ENCODE data around the gene CHURC1. TPM values are rescaled to one million over a fixed set of nuclear protein-coding genes. Genes with fewer than 3 reads are reported as not detected.
A peak's percentile ranks its signal among the peaks of the same experiment; 100 is the strongest.

CHURC1 gene
- 67.7 and 77.1 TPM in 2 replicates for total RNA-seq
- 68.2 TPM for total RNA-seq (2013)
- polyA plus RNA-seq: 29.7 and 34.5 TPM in 2 replicates
- 19.7 and 23.5 TPM in 2 replicates for polyA minus RNA-seq

GRCh38 chr14:64914237-64915028 lies at the start of gene CHURC1:
CHURC1 (plus strand) TSS chr14:64914455; CDS start chr14:64914496, 41 bp downstream.
- Histone ChIP-seq H3K36me3 (replicated peaks in 1 of 2; ENCODE audit: control extremely low read depth in 1 of 2, control insufficient read depth in 1 of 2, extremely low read depth in 1 of 2, insufficient read depth in 2 of 2, low read length in 1 of 2) (no peaks in the 10 kb centered on the region), H3K4me2 (replicated peaks; ENCODE audit: low read depth, low read length, poor library complexity, severe bottlenecking) (peak within 1 kb of the TSS; percentile 75), H3K27ac (ENCODE audit: low read length in 2 of 2) (peak within 1 kb of the TSS; percentile 98 to 99), H3K9ac (ENCODE audit: low read length) (peak within 1 kb of the TSS; percentile 100), H3K4me1 (ENCODE audit: control insufficient read depth in 2 of 2, insufficient read depth in 2 of 2, low read length in 2 of 2) (peaks cover 17 to 24% of the 10 kb centered on the region in 2 donors), H4K20me1 (ENCODE audit: control insufficient read depth, insufficient read depth, low read length, poor library complexity, severe bottlenecking) (peaks cover 39% of the 10 kb centered on the region), H3K27me3 (replicated peaks in 1 of 4; ENCODE audit: control extremely low read depth in 1 of 4, control insufficient read depth in 3 of 4, insufficient read depth in 4 of 4, low read length in 3 of 4) (peaks cover 0 to 4% (median 0%) of the 10 kb centered on the region in 4 experiments), H3K9me3 (ENCODE audit: control extremely low read depth in 1 of 3, control insufficient read depth in 2 of 3, insufficient read depth in 1 of 3, low read length in 2 of 3) (no peaks in the 10 kb centered on the region), H3K79me2 (ENCODE audit: control insufficient read depth, insufficient read depth, low read length) (peaks cover 57% of the 10 kb centered on the region), H3K4me3 (ENCODE audit: control extremely low read depth in 1 of 5, extremely low read depth in 1 of 5, insufficient read depth in 1 of 5, low read depth in 2 of 5, low read length in 4 of 5) (peak within 1 kb of the TSS; percentile 88 to 100 (median 96)), H2AFZ (ENCODE audit: insufficient read depth, low read depth, low read length, poor library complexity, severe bottlenecking) (peak within 1 kb of the TSS; percentile 89)
- ATAC-seq (ENCODE audit: low read depth): peak; percentile 97
- under 1% methylated on average over 47 of the region's 49 CpGs for WGBS (ENCODE audit: insufficient coverage)
- ChIA-PET POLR2A (interaction anchor here (1.2 kb wide), 2 partner anchors 8 to 10 kb away, joined by 3 read pairs; no protein-coding TSS in a partner anchor), CTCF (interaction anchor here (0.6 to 2.1 kb wide), 5 partner anchors 9 to 91 kb away, joined by 3 to 7 read pairs (median 6); no protein-coding TSS in a partner anchor)
- intact Hi-C loops (cut with micrococcal nuclease): loop anchor here (1.0 to 10.0 kb wide), 8 partner anchors 34 to 1370 kb away; partner anchors contain the start of genes HSPA2, MAX, PPP2R5E and RAB15
- Mint-ChIP-seq H3K27ac (peak within 1 kb of the TSS; percentile 96), H3K4me3 (peak within 1 kb of the TSS; percentile 85), H3K27me3 (peaks cover 13% of the 10 kb centered on the region), H3K4me1 (peaks cover 40% of the 10 kb centered on the region), H3K9me3 (ENCODE audit: insufficient read depth) (no peaks in the 10 kb centered on the region)
- DNase-seq: peak; percentile 98
- TF ChIP-seq EZH2 (IDR thresholded peaks at IDR 0.05; ENCODE audit: borderline replicate concordance, insufficient read depth, low read depth, low read length, poor library complexity, severe bottlenecking): no peak
- no peak for TF ChIP-seq CTCF (IDR thresholded peaks at IDR 0.05)

GRCh38 chr14:64865109-64865508 lies 49.1 kb upstream of the CHURC1 start:
- Histone ChIP-seq H3K9ac (ENCODE audit: low read length) (no peak overlapping the region), H3K9me3 (ENCODE audit: control extremely low read depth in 1 of 3, control insufficient read depth in 2 of 3, insufficient read depth in 1 of 3, low read length in 2 of 3) (no peaks in the 10 kb centered on the region), H3K4me3 (ENCODE audit: control extremely low read depth in 1 of 5, extremely low read depth in 1 of 5, insufficient read depth in 1 of 5, low read depth in 2 of 5, low read length in 4 of 5) (no peak overlapping the region), H2AFZ (ENCODE audit: insufficient read depth, low read depth, low read length, poor library complexity, severe bottlenecking) (no peak overlapping the region), H4K20me1 (ENCODE audit: control insufficient read depth, insufficient read depth, low read length, poor library complexity, severe bottlenecking) (no peaks in the 10 kb centered on the region), H3K4me1 (ENCODE audit: control insufficient read depth in 2 of 2, insufficient read depth in 2 of 2, low read length in 2 of 2) (peaks cover 0 to 4% of the 10 kb centered on the region in 2 donors), H3K79me2 (ENCODE audit: control insufficient read depth, insufficient read depth, low read length) (no peaks in the 10 kb centered on the region), H3K27me3 (replicated peaks in 1 of 4; ENCODE audit: control extremely low read depth in 1 of 4, control insufficient read depth in 3 of 4, insufficient read depth in 4 of 4, low read length in 3 of 4) (peaks cover 0 to 4% (median 0%) of the 10 kb centered on the region in 4 experiments), H3K36me3 (replicated peaks in 1 of 2; ENCODE audit: control extremely low read depth in 1 of 2, control insufficient read depth in 1 of 2, extremely low read depth in 1 of 2, insufficient read depth in 2 of 2, low read length in 1 of 2) (no peaks in the 10 kb centered on the region), H3K27ac (ENCODE audit: low read length in 2 of 2) (no peak overlapping the region), H3K4me2 (replicated peaks; ENCODE audit: low read depth, low read length, poor library complexity, severe bottlenecking) (no peak overlapping the region)
- POLR2A ChIA-PET: no interaction called here
- peaks cover 24% of the 10 kb centered on the region for H3K27me3 Mint-ChIP-seq
- ATAC-seq (ENCODE audit: low read depth): no peak
- peaks cover 3% of the 10 kb centered on the region for H3K4me1 Mint-ChIP-seq
- intact Hi-C loops (cut with micrococcal nuclease): no loop called here
- TF ChIP-seq EZH2 (IDR thresholded peaks at IDR 0.05; ENCODE audit: borderline replicate concordance, insufficient read depth, low read depth, low read length, poor library complexity, severe bottlenecking) (no peak), CTCF (IDR thresholded peaks at IDR 0.05) (no peak)
- no peak overlapping the region for H3K27ac Mint-ChIP-seq
- no peaks in the 10 kb centered on the region for H3K9me3 Mint-ChIP-seq (ENCODE audit: insufficient read depth)
- WGBS (ENCODE audit: insufficient coverage): 83% methylated on average over 4 of the region's 6 CpGs
- CTCF ChIA-PET: no interaction called here
- no peak for DNase-seq
- H3K4me3 Mint-ChIP-seq: no peak overlapping the region

Measured in B cell (primary cell).